ENCODE data around the gene MOCS2.

MOCS2 gene

GRCh38 chr5:53087621-53088121 lies 21.9 kb downstream of the MOCS2 start:
- TF ChIP-seq, protein P1, sequence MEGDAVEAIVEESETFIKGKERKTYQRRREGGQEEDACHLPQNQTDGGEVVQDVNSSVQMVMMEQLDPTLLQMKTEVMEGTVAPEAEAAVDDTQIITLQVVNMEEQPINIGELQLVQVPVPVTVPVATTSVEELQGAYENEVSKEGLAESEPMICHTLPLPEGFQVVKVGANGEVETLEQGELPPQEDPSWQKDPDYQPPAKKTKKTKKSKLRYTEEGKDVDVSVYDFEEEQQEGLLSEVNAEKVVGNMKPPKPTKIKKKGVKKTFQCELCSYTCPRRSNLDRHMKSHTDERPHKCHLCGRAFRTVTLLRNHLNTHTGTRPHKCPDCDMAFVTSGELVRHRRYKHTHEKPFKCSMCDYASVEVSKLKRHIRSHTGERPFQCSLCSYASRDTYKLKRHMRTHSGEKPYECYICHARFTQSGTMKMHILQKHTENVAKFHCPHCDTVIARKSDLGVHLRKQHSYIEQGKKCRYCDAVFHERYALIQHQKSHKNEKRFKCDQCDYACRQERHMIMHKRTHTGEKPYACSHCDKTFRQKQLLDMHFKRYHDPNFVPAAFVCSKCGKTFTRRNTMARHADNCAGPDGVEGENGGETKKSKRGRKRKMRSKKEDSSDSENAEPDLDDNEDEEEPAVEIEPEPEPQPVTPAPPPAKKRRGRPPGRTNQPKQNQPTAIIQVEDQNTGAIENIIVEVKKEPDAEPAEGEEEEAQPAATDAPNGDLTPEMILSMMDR (IDR thresholded peaks at IDR 0.05; ENCODE audit: low read length, missing control alignments), result no peak
- H3K4me3 ChIP-seq (replicated peaks; ENCODE audit: low read depth, low read length), result no peak overlapping the region
- DNase-seq (ENCODE audit: low read depth), result no peak

- no peak for DNase-seq (ENCODE audit: low read depth)
- TF ChIP-seq, protein P1 (IDR thresholded peaks at IDR 0.05; ENCODE audit: low read length, missing control alignments), result no peak
- H3K4me3 ChIP-seq (replicated peaks; ENCODE audit: low read depth, low read length), result no peak overlapping the region
Measured at GRCh38 chr5:53087171-53087570, 22.4 kb downstream of the MOCS2 start.

- H3K4me3 ChIP-seq (replicated peaks; ENCODE audit: low read depth, low read length), result no peak overlapping the region
- DNase-seq (ENCODE audit: low read depth), result no peak
- TF ChIP-seq, protein P1 (IDR thresholded peaks at IDR 0.05; ENCODE audit: low read length, missing control alignments), result no peak
Measured at GRCh38 chr5:53084546-53085255, 24.9 kb downstream of the MOCS2 start.

DNA sequence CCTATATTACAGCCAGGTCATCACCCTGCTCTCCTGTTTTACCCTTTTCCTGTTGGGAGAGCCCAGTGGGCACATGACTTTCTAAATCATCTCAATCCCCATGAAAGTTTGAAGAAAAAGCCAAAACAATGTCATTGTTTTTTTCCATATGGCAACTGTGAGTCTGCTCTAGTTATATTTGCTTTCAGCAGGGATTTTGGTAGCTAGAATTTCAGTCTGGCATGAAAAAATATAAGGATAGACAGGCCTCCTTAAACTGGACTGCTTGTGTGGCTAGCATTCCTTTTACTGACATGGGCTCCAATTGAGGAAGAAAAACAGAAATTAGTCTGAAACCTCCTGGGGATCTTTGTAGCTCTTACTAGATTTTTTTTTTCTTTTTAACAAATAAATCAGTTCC lies 25.6 kb downstream of the MOCS2 start:
- DNase-seq (ENCODE audit: low read depth), result no peak
- TF ChIP-seq, protein P1 (IDR thresholded peaks at IDR 0.05; ENCODE audit: low read length, missing control alignments), result no peak

GRCh38 chr5:53080271-53080670 lies 29.3 kb downstream of the MOCS2 start:
- DNase-seq (ENCODE audit: low read depth), result no peak
- TF ChIP-seq, protein P1 (IDR thresholded peaks at IDR 0.05; ENCODE audit: low read length, missing control alignments), result no peak
- H3K4me3 ChIP-seq (replicated peaks; ENCODE audit: low read depth, low read length), result no peak overlapping the region

More for the DNA sequence above, 25.6 kb downstream of the MOCS2 start:
- no peak overlapping the region for H3K4me3 ChIP-seq (replicated peaks; ENCODE audit: low read depth, low read length)

DNA sequence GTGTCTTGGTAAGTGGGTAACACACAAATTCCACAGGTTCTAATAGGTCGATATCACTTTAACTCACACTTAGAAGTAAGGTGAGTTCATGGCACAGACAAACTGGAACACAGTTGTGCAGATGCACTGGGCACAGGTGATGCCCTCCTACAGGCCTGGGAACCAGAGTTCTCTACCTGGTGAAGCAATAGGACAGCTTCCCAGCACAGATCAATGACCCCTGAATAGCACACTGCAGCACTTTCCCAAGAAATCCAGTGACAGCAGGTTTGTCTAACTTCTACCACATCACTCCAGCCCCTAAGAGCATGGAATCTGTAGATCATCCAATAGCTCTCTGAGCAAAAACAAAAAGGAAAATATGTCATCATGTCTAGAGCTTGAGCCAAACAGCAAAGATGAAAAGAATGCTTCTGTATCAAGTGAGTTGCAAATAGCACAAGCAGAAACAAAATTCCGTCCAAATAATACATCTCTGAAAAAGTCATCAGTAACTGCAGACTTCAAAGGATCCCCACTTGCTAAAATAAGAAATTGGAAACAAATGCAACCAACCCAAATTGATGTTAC lies 33.5 kb downstream of the MOCS2 start:
- TF ChIP-seq, protein P1 (IDR thresholded peaks at IDR 0.05; ENCODE audit: low read length, missing control alignments), result no peak
- no peak for DNase-seq (ENCODE audit: low read depth)
- no peak overlapping the region for H3K4me3 ChIP-seq (replicated peaks; ENCODE audit: low read depth, low read length)

All from fibroblast of pulmonary artery (primary cell).